ENCODE measurements around the gene LRP2.

GRCh38 chr2:169106134-169106533, 256.2 kb downstream of the LRP2 start:
- TF ChIP-seq CTCF (IDR thresholded peaks at IDR 0.05; ENCODE audit: low read depth, low read length, missing input control) (no peak), TAF1 (conservative IDR thresholded peaks at IDR 0.05) (no peak), GABPA (IDR thresholded peaks at IDR 0.05 in 1 of 2, conservative IDR thresholded peaks at IDR 0.05 in 1 of 2) (no peak), REST (IDR thresholded peaks at IDR 0.05) (no peak), JUND (IDR thresholded peaks at IDR 0.05) (no peak), SP1 (IDR thresholded peaks at IDR 0.05) (no peak), MAX (IDR thresholded peaks at IDR 0.05) (no peak), YY1 (IDR thresholded peaks at IDR 0.05) (no peak), ATF3 (IDR thresholded peaks at IDR 0.05) (no peak)

Measured in liver (tissue), 3 donors.